Fibroblast of villous mesenchyme (primary cell): ENCODE data around the gene LSR. TPM values are rescaled to one million over a fixed set of nuclear protein-coding genes. Genes with fewer than 3 reads are reported as not detected.

ENCODE experiments used
- DNase-seq: peaks from one replicate; pipeline ENCODE4 v3.0.0-alpha.2; 2010; ENCODE audit warnings: low read depth
- H3K4me3 ChIP-seq: 2 replicates; pipeline ENCODE4 v1.5.1; 2011; ENCODE audit warnings: low read depth, mild to moderate bottlenecking, low read length
- total RNA-seq: library from RNA; depleted of rRNA; stranded (reverse); fragments of >200 nt; gene quantifications from 2 replicates; pipeline ENCODE4 v1.2.3, GENCODE V29; 2012
- TF ChIP-seq, protein P1 (sequence below): IDR thresholded peaks from 2 replicates; pipeline ENCODE4 v1.5.1; 2012; ENCODE audit warnings: low read depth, mild to moderate bottlenecking, low read length; ENCODE audit not compliant: insufficient read depth

The LSR gene
- total RNA-seq, 1 donor, result 0.86 TPM

DNA sequence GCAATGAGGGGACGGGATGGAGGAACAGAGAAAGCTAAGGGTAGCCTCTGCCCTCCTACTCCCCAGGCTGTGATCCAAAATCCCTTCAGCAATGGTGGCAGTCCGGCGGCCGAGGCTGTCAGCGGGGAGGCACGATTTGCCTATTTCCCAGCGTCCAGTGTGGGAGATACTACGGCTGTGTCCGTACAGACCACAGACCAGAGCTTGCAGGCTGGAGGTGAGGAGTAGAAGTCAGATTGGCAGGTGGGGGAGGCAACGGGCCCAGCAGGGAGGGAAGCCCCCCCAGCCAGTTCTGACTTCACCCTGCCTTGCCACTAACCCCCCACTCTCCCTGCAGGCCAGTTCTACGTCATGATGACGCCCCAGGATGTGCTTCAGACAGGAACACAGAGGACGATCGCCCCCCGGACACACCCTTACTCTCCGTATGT is 21.6 kb downstream of the LSR start:
- no peak for DNase-seq
- TF ChIP-seq, protein P1, sequence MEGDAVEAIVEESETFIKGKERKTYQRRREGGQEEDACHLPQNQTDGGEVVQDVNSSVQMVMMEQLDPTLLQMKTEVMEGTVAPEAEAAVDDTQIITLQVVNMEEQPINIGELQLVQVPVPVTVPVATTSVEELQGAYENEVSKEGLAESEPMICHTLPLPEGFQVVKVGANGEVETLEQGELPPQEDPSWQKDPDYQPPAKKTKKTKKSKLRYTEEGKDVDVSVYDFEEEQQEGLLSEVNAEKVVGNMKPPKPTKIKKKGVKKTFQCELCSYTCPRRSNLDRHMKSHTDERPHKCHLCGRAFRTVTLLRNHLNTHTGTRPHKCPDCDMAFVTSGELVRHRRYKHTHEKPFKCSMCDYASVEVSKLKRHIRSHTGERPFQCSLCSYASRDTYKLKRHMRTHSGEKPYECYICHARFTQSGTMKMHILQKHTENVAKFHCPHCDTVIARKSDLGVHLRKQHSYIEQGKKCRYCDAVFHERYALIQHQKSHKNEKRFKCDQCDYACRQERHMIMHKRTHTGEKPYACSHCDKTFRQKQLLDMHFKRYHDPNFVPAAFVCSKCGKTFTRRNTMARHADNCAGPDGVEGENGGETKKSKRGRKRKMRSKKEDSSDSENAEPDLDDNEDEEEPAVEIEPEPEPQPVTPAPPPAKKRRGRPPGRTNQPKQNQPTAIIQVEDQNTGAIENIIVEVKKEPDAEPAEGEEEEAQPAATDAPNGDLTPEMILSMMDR, result no peak
- H3K4me3 ChIP-seq, result no peak overlapping the region

DNA sequence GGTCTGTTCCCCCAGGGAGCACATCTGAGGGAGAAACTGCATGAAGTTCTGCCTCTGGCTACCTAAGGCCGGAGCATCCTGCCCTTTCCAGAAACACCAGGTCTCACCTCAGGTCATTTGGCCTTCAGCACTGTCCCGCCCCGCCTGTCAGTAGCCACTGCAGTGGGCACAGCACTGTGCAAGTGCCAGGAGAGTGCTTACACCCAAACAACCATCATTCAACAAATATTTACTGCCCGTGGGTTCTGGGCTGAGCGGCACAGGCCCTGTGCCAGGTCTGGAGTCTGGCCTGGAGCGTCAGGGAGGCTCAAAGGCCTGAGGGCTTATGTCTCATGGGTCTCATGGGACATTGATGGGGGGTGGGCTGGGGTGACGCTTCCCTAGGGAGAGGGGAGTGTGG is 22.7 kb downstream of the LSR start:
- no peak overlapping the region for H3K4me3 ChIP-seq
- DNase-seq, result no peak
- TF ChIP-seq, protein P1, result no peak

DNA sequence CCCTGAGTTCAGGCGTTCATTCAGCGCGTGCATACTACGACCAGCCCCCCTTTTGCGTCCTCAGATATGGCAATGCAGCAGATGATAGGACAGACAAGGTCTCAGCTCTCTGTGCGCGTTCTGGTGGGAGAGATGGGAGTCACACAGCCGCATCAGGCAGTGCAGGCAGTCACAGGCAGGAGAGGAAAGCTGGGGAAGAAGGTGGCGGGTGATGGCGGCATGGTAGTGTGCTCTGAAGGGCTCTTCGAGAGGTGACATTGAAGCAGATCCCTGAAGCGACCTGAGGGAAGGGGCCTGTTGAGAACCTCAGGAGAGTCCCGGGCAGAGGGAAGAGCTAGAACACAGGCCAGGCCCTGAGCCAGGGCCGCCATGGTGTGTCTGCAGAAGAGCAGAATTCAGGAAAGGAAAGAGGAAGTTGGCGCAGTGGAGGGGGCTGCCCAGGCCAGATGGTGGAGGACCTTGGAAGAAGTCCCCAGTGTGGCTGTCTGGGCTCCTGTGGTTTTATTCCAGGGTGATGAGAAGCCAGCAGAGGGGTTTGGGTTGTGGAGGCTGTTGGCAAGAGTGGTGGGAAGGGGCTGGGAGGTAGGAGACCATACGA is 23.4 kb downstream of the LSR start:
- TF ChIP-seq, protein P1, result no peak
- no peak overlapping the region for H3K4me3 ChIP-seq
- DNase-seq, result no peak

DNA sequence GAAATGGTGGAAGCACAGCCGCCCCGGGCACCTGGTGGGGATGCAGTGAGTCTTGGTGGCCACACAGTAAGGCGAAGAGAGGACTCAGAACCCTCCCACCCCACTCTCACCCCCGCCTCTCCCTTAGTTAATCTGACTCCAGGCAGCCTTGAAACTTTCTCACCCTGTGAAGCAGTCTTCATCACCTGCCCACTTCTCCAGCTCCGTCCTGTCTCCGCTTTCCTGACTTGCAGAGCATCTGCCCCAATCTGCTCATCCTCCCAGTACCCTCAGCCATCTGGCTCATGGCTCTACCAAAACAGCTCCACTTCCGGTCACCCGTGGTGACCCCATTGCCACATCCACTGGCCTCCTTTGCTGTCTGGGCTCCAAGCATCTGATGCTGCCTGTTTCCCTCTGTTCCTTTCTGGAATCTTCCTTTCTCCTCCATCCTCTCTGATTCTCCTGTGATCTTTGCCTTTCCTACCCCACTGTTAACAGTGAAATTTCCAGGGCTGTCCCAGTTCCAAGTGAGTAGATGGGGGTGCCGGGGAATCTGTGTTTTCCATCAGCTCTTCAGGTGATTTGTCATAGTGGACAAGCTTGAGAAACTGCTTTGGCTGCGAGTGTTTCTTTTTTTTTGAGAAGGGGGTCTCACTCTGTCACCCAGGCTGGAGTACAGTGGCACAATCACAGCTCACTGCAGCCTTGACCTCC is 24.3 kb downstream of the LSR start:
- DNase-seq, result no peak
- TF ChIP-seq, protein P1, result no peak

DNA sequence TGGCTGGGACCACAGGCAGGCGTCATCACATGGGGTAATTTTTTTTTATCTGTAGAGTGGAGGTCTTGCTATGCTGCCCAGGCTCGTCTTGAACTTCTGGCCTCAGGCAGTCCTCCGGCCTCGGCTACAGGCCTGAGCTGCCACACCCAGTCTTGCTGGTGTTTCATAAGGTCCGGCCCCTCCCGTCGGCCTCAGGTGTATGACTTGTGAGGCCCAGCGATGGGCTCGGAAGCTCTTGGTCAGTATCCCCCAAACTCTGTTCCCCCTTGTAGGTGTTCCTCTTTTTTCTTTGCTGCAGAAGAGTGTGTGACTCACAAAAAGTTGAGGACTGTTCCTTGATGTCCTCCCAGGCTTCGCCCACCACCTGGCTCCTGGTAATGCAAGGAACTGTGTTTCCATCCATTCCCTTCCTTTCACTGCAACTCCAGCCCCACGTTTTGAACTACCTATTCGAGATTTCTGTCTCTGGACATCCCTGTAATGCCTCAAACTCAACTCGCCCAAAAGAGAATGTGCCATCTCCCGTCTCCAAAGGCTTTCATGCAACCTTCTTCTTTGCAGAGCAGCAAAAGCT is 25.0 kb downstream of the LSR start:
- TF ChIP-seq, protein P1, result no peak
- DNase-seq, result no peak
- no peak overlapping the region for H3K4me3 ChIP-seq

More for the DNA sequence above, 24.3 kb downstream of the LSR start:
- no peak overlapping the region for H3K4me3 ChIP-seq

DNA sequence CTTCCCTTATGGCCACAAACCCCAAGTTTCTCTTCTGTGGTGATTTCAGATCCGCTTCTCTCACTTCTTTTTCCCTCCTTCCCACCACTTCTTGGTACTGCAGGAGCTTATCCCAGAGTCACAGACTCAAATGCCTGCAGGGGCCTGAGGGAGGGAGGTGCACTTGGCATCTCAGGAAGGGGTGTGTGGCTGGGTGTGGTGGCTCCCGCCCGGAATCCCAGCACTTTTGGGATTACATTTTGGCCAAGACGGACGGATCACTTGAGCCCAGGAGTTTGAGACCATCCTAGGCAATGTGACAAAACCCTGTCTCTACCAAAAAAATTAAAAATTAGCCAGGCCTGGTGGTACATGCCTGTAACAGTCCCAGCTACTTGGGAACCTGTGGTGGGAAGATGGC is 25.5 kb downstream of the LSR start:
- TF ChIP-seq, protein P1, result no peak
- DNase-seq, result no peak
- H3K4me3 ChIP-seq, result no peak overlapping the region
